Naive thymus-derived CD4-positive, alpha-beta T cell (primary cell): ENCODE data around the gene CDCA5. TPM values are rescaled to one million over a fixed set of nuclear protein-coding genes. Genes with fewer than 3 reads are reported as not detected.
A peak's percentile ranks its signal among the peaks of the same experiment; 100 is the strongest.

ENCODE experiments used
- ATAC-seq: fragments of 150-1000 bp; cut with Tn5 transposase; 2 replicates; pipeline ENCODE4 v1.10.0; 2021; ENCODE audit warnings: mild to moderate bottlenecking, moderate library complexity
- CTCF ChIA-PET: fragments of 350-600 bp; sonication (Branson Sonifier 250); formaldehyde crosslinking; loops from one replicate; lab custom pipeline; 2021; ENCODE audit warnings: antibody characterized with exemption; lab: Charles Lee
- POLR2A ChIA-PET: fragments of 350-600 bp; sonication (Branson Sonifier 250); formaldehyde crosslinking; loops from one replicate; lab custom pipeline; 2021; ENCODE audit warnings: antibody characterized with exemption, inconsistent platforms; lab: Charles Lee
- DNase-seq, 9 donors: peaks; one replicate each; pipeline versions ENCODE4 v3.0.0 to v3.0.0-alpha.2; 2020 to 2022; ENCODE audit warnings: mixed read lengths in 1 of 9
- H3K27ac ChIP-seq: one replicate; pipeline ENCODE4 v1.7.0; 2013; ENCODE audit warnings: mild to moderate bottlenecking, low read depth, low read length, moderate library complexity
- H3K27me3 ChIP-seq, 2 donors: one replicate each; pipeline ENCODE4 v1.7.0; 2013; ENCODE audit warnings: low read length in 2 of 2, mild to moderate bottlenecking in 2 of 2, moderate library complexity in 2 of 2; ENCODE audit not compliant: control insufficient read depth in 2 of 2, insufficient read depth in 2 of 2
- H3K36me3 ChIP-seq, 3 experiments: 1 replicate in 2 of 3; 2 replicates in 1 of 3; pipeline ENCODE4 v1.7.0; 2013; ENCODE audit warnings: low read length in 3 of 3, mild to moderate bottlenecking in 3 of 3, moderate library complexity in 1 of 3; ENCODE audit not compliant: insufficient read depth in 3 of 3, control insufficient read depth in 2 of 3
- H3K4me1 ChIP-seq, 2 donors: one replicate each; pipeline ENCODE4 v1.7.0; 2013; ENCODE audit warnings: low read length in 2 of 2, mild to moderate bottlenecking in 2 of 2, moderate library complexity in 1 of 2; ENCODE audit not compliant: control insufficient read depth in 2 of 2, insufficient read depth in 2 of 2
- H3K4me3 ChIP-seq: 2 replicates; pipeline ENCODE4 v1.7.0; 2013; ENCODE audit warnings: mild to moderate bottlenecking, low read length
- H3K9me3 ChIP-seq, 3 experiments: 1 replicate in 2 of 3; 2 replicates in 1 of 3; pipeline ENCODE4 v1.7.0; 2013; ENCODE audit warnings: low read length in 3 of 3; ENCODE audit not compliant: control insufficient read depth in 2 of 3
- H3K27ac Mint-ChIP-seq, 9 donors: one replicate each; pipeline ENCODE4 v1.8.0; 2020 to 2022; ENCODE audit warnings: mixed read lengths in 9 of 9, mild to moderate bottlenecking in 8 of 9, moderate library complexity in 5 of 9, inconsistent platforms in 2 of 9
- H3K27me3 Mint-ChIP-seq, 5 donors: one replicate each; pipeline ENCODE4 v1.8.0; 2021 to 2022; ENCODE audit warnings: mixed read lengths in 5 of 5, mild to moderate bottlenecking in 1 of 5
- H3K36me3 Mint-ChIP-seq, 5 donors: one replicate each; pipeline ENCODE4 v1.8.0; 2020 to 2022; ENCODE audit warnings: mixed read lengths in 5 of 5, mild to moderate bottlenecking in 3 of 5, inconsistent platforms in 1 of 5
- H3K4me1 Mint-ChIP-seq, 7 donors: one replicate each; pipeline ENCODE4 v1.8.0; 2020 to 2022; ENCODE audit warnings: mixed read lengths in 7 of 7, mild to moderate bottlenecking in 3 of 7, inconsistent platforms in 1 of 7
- H3K4me3 Mint-ChIP-seq, 10 donors: one replicate each; pipeline ENCODE4 v1.8.0; 2020 to 2022; ENCODE audit warnings: mild to moderate bottlenecking in 10 of 10, mixed read lengths in 10 of 10, moderate library complexity in 6 of 10, inconsistent platforms in 2 of 10
- H3K9me3 Mint-ChIP-seq, 11 donors: one replicate each; pipeline ENCODE4 v1.8.0; 2020 to 2022; ENCODE audit warnings: mixed read lengths in 11 of 11, mild to moderate bottlenecking in 4 of 11, inconsistent platforms in 1 of 11, moderate library complexity in 1 of 11
- intact Hi-C, 2 donors: fragments of 100-400 bp; cut with micrococcal nuclease; formaldehyde crosslinking; loops; one replicate each; pipeline ENCODE4 v1.15.1; 2023
- polyA plus RNA-seq, 2 donors: library from polyadenylated mRNA; unstranded; fragments of 300-500 nt; fragmentation: Illumina TruSeq; gene quantifications; one replicate each; pipeline ENCODE4 v1.2.3, GENCODE V29; 2021
- total RNA-seq, 6 experiments: library from RNA in 5 of 6; stranded (reverse) in 5 of 6; gene quantifications; 1 replicate in 5 of 6; 2 replicates in 1 of 6; pipeline ENCODE4 v1.2.3 and lab custom pipeline; 2021 to 2026

CDCA5 gene
- total and polyA plus RNA-seq, 7 experiments from 2014 or later, result 0.31 to 68.1 (median 0.73) TPM

DNA sequence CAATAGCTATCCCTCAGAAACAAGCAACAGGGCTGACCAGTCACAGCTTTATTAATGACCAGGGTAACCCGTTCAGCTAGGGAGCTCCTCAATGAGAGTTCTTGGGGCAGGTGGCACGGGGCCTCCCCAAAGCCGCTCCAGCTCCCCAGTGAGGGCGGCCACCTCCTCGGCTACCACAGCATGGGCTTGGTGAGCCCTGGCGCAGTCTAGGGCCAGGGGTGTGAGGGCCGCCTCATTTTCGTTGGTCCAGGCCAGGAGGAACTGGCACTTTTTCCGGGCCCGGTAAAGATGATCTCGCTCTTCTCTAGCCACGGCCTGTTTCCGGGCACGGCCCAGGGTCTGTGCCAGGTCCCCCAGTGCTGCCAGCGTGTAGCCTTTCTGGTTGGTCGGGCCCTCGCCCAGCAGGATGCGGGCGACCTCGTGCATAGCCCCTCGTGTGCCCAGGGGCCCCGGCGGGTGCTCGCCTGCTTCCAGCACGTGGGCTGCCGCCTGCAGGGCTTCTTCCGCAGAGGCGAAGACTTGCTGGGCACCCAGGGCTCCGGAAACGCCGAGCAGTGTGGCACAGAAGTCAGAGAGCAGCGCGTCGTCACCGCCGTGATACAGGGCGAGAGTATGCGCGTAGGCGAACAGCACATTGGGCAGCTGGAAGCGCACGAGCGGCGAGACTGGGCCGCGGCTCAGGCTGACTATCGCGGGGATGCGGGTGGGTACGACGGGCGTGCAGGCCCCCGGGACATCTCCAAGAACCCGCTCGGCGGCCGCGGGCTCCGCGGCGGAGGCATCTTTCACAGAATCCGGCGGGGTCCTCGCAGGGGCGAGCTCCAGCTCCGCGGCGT lies 32.7 kb upstream of the CDCA5 start:
- H3K4me3 Mint-ChIP-seq, result peak overlapping the region; percentile 90 to 95 (median 92)
- ATAC-seq (peak; percentile 12), DNase-seq (peak in 8 of 9 donors; percentile 50 to 71 (median 64))
- ChIA-PET POLR2A (interaction anchor here (0.6 to 9.9 kb wide), 20 partner anchors 13 to 372 kb away, joined by 3 to 237 read pairs (median 4); partner anchors contain the start of genes MEN1, RASGRP2, SAC3D1 and SF1), CTCF (interaction anchor here (0.6 to 1.7 kb wide), 8 partner anchors 12 to 165 kb away, joined by 3 to 5 read pairs (median 3); partner anchors contain the start of gene ARL2)
- intact Hi-C loops, result loop anchor here (1.0 to 10.0 kb wide), 19 partner anchors 18 to 499 kb away; partner anchors contain the start of genes ATG2A (in 2 of the 2), CDCA5 (in 2 of the 2), RASGRP2 (in 2 of the 2) and SF1 (in 2 of the 2)
- H3K27me3 Mint-ChIP-seq, result no peaks in the 10 kb centered on the region
- H3K36me3 Mint-ChIP-seq, result peaks cover 0 to 24% (median 19%) of the 10 kb centered on the region in 5 donors
- H3K4me1 Mint-ChIP-seq, result peaks cover 19 to 70% (median 51%) of the 10 kb centered on the region in 7 donors
- peak overlapping the region; percentile 86 to 100 (median 93) for H3K27ac Mint-ChIP-seq
- H3K9me3 Mint-ChIP-seq, result peaks cover 0 to 2% (median 0%) of the 10 kb centered on the region in 11 donors
- Histone ChIP-seq H3K9me3 (no peaks in the 10 kb centered on the region), H3K27ac (peak overlapping the region; percentile 87), H3K36me3 (peaks cover 16 to 41% (median 19%) of the 10 kb centered on the region in 3 experiments), H3K4me1 (peaks cover 28 to 37% of the 10 kb centered on the region in 2 donors), H3K4me3 (peak overlapping the region; percentile 92), H3K27me3 (no peaks in the 10 kb centered on the region)

DNA sequence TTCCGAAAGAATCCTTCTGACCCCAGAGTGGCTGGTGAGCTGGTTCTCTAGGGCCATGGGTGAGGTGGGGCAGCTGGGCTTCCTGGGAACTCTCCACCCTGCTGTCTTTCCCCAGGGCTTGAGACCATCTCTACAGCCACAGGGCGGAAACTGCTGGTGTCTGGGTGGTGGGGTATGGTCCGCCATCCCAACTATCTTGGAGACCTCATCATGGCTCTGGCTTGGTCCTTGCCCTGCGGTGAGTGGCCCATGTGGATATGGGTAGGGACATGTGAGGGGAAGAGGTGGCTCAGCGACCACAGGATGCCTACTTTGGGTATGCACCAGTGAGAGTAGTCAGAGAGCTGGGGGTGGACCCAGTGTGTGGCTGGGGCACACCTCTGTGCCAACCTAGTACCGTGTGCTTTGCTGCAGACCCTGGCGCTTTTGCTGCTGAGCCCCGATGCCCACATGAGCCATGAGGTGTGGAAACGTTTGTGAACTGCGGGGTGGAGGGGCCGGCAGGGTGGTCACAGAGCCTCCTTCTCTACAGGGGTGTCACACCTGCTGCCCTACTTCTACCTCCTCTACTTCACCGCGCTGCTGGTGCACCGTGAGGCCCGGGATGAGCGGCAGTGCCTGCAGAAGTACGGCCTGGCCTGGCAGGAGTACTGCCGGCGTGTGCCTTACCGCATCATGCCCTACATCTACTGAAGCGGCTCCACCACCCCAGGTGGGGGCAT lies 31.7 kb upstream of the CDCA5 start:
- Mint-ChIP-seq H3K27me3 (no peaks in the 10 kb centered on the region), H3K27ac (peak overlapping the region in 7 of 9 donors; percentile 25 to 100 (median 60)), H3K4me3 (peak overlapping the region; percentile 20 to 95 (median 52)), H3K4me1 (peaks cover 17 to 70% (median 53%) of the 10 kb centered on the region in 7 donors), H3K9me3 (peaks cover 0 to 2% (median 0%) of the 10 kb centered on the region in 11 donors), H3K36me3 (peaks cover 0 to 19% (median 15%) of the 10 kb centered on the region in 5 donors)
- Histone ChIP-seq H3K27me3 (no peaks in the 10 kb centered on the region), H3K4me1 (peaks cover 31 to 37% of the 10 kb centered on the region in 2 donors), H3K36me3 (peaks cover 13 to 35% (median 14%) of the 10 kb centered on the region in 3 experiments), H3K27ac (peak overlapping the region; percentile 87), H3K9me3 (no peaks in the 10 kb centered on the region), H3K4me3 (no peak overlapping the region)
- intact Hi-C loops, result loop anchor here (2.0 to 10.0 kb wide), 5 partner anchors 89 to 371 kb away; partner anchors contain the start of genes RASGRP2 (in 2 of the 2), CDC42EP2 (in 1 of the 2), SF1 (in 1 of the 2) and SNX15 (in 1 of the 2)
- ATAC-seq, result no peak
- ChIA-PET CTCF (interaction anchor here (1.7 kb wide), 1 partner anchor 103 kb away, joined by 4 read pairs; no protein-coding TSS in a partner anchor), POLR2A (interaction anchor here (0.6 to 9.9 kb wide), 10 partner anchors 13 to 252 kb away, joined by 3 to 237 read pairs (median 4); partner anchors contain the start of genes SAC3D1, SYVN1 and VPS51)
- no peak for DNase-seq

DNA sequence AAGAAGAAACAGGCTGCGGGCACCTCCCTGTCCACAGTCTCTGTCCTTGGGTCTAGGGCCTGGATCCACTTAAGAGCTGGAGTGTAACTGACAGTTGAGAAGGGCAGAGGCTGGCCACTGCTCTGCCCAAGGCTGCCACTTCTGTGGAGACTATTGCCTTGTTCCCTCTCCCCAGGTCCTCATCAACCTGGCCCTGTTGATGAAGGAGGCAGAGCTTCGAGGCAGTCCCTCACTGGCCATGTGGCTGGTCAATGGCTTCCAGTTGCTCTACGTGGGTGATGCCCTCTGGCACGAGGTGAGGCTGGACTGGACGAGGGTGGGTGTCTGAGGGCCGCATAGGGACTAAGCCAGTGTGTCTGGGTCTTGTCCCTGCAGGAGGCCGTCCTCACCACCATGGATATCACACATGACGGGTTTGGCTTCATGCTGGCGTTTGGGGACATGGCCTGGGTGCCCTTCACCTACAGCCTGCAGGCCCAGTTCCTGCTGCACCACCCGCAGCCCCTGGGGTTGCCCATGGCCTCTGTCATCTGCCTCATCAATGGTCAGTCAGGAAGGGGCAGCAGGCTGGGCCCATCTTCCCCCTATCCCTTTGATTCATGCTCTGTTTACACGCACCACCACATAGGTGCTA lies 30.8 kb upstream of the CDCA5 start:
- Mint-ChIP-seq H3K4me3 (peak overlapping the region in 5 of 10 donors; percentile 29 to 97 (median 89)), H3K4me1 (peaks cover 17 to 68% (median 50%) of the 10 kb centered on the region in 7 donors), H3K27ac (peak overlapping the region in 6 of 9 donors; percentile 36 to 100 (median 78)), H3K27me3 (no peaks in the 10 kb centered on the region), H3K9me3 (peaks cover 0 to 2% (median 0%) of the 10 kb centered on the region in 11 donors), H3K36me3 (peaks cover 0 to 13% (median 11%) of the 10 kb centered on the region in 5 donors)
- CTCF ChIA-PET, result interaction anchor here (1.1 kb wide), 1 partner anchor 17 kb away, joined by 4 read pairs; no protein-coding TSS in a partner anchor
- DNase-seq (no peak), ATAC-seq (no peak)
- Histone ChIP-seq H3K27me3 (no peaks in the 10 kb centered on the region), H3K27ac (peak overlapping the region; percentile 17), H3K9me3 (no peaks in the 10 kb centered on the region), H3K4me3 (no peak overlapping the region), H3K4me1 (peaks cover 33 to 39% of the 10 kb centered on the region in 2 donors), H3K36me3 (peaks cover 5 to 28% (median 7%) of the 10 kb centered on the region in 3 experiments)
- intact Hi-C loops, result loop anchor here (5.0 to 10.0 kb wide), 4 partner anchors 72 to 398 kb away; partner anchors contain the start of genes CDC42EP2 (in 1 of the 2), RASGRP2 (in 1 of the 2) and SAC3D1 (in 1 of the 2)
- POLR2A ChIA-PET, result interaction anchor here (0.5 to 7.5 kb wide), 11 partner anchors 7 to 431 kb away, joined by 3 to 98 read pairs (median 4); partner anchors contain the start of genes ARL2, FAU, MRPL49 and SAC3D1

DNA sequence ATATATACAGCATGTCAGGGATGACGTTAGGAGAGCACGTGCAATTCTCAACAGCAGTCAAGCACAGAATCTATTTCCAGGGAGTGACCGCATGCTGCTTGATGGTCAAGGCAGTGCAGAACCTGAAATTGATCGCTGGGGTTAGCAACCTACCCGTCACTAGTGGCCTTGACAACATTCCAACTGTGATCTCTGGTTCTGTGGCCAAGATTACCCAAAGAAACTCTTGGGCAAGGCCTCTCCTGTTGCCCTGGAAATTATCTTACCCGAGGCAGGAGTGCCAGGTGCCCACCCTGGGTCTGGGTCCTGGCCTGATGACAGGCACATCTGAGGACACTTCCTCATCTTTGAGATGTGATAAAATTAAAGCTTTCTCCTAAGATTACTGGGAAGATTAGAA lies 30.0 kb upstream of the CDCA5 start:
- peaks cover 0 to 2% (median 0%) of the 10 kb centered on the region in 11 donors for H3K9me3 Mint-ChIP-seq
- H3K27me3 Mint-ChIP-seq, result no peaks in the 10 kb centered on the region
- ATAC-seq (no peak), DNase-seq (no peak)
- ChIA-PET CTCF (interaction anchor here (0.9 to 4.1 kb wide), 3 partner anchors 7 to 24 kb away, joined by 3 to 48 read pairs (median 4); partner anchors contain the start of genes FAU and MRPL49), POLR2A (interaction anchor here (0.5 to 7.5 kb wide), 8 partner anchors 8 to 431 kb away, joined by 3 to 98 read pairs (median 6); partner anchors contain the start of genes ARL2, FAU, MRPL49 and SYVN1)
- Histone ChIP-seq H3K27me3 (no peaks in the 10 kb centered on the region), H3K27ac (peak overlapping the region; percentile 74), H3K4me1 (peaks cover 33 to 39% of the 10 kb centered on the region in 2 donors), H3K4me3 (no peak overlapping the region), H3K9me3 (no peaks in the 10 kb centered on the region), H3K36me3 (peaks cover 4 to 28% (median 4%) of the 10 kb centered on the region in 3 experiments)
- peak overlapping the region; percentile 31 to 97 (median 88) for H3K4me3 Mint-ChIP-seq
- peaks cover 0 to 12% (median 11%) of the 10 kb centered on the region in 5 donors for H3K36me3 Mint-ChIP-seq
- peaks cover 17 to 64% (median 46%) of the 10 kb centered on the region in 7 donors for H3K4me1 Mint-ChIP-seq
- peak overlapping the region; percentile 41 to 100 (median 84) for H3K27ac Mint-ChIP-seq
- intact Hi-C loops, result loop anchor here (5.0 to 10.0 kb wide), 4 partner anchors 72 to 398 kb away; partner anchors contain the start of genes CDC42EP2 (in 1 of the 2), RASGRP2 (in 1 of the 2) and SAC3D1 (in 1 of the 2)

DNA sequence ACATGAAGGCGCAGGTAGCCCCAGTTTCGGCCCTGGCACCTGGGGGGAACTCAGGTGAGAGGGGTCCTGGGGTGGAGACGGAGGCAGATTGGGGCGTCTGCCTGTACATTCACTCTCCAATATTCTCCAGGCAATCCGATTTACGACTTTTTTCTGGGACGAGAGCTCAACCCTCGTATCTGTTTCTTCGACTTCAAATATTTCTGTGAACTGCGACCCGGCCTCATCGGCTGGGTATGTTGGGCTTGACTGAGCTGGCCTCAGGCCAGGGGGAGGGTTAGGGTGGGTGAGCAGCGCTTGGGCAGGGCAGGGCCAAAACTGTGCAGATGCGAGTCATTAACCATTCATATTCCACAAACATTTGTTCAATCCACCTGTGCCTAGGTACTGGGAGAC lies 29.5 kb upstream of the CDCA5 start:
- no peaks in the 10 kb centered on the region for H3K9me3 Mint-ChIP-seq
- H3K4me3 Mint-ChIP-seq, result peak overlapping the region; percentile 83 to 97 (median 89)
- H3K4me3 ChIP-seq, result peak overlapping the region; percentile 83
- ATAC-seq, result no peak
- H3K4me1 Mint-ChIP-seq, result peaks cover 17 to 59% (median 41%) of the 10 kb centered on the region in 7 donors
- peaks cover 33 to 39% of the 10 kb centered on the region in 2 donors for H3K4me1 ChIP-seq
- peak overlapping the region; percentile 76 to 100 (median 84) for H3K27ac Mint-ChIP-seq
- H3K36me3 ChIP-seq, result peaks cover 0 to 27% (median under 1%) of the 10 kb centered on the region in 3 experiments
- no peaks in the 10 kb centered on the region for H3K9me3 ChIP-seq
- CTCF ChIA-PET, result interaction anchor here (0.7 to 4.1 kb wide), 4 partner anchors 8 to 31 kb away, joined by 3 to 48 read pairs (median 3); partner anchors contain the start of genes FAU and MRPL49
- H3K27me3 ChIP-seq, result no peaks in the 10 kb centered on the region
- H3K27me3 Mint-ChIP-seq, result no peaks in the 10 kb centered on the region
- H3K36me3 Mint-ChIP-seq, result peaks cover 0 to 8% (median 6%) of the 10 kb centered on the region in 5 donors
- H3K27ac ChIP-seq, result peak overlapping the region; percentile 74
- POLR2A ChIA-PET, result interaction anchor here (1.0 to 7.5 kb wide), 7 partner anchors 8 to 369 kb away, joined by 4 to 98 read pairs (median 8); partner anchors contain the start of genes ARL2, FAU, MRPL49 and RASGRP2
- no peak for DNase-seq
- intact Hi-C loops, result loop anchor here (5.0 to 10.0 kb wide), 4 partner anchors 71 to 399 kb away; partner anchors contain the start of genes CDC42EP2 (in 1 of the 2), RASGRP2 (in 1 of the 2) and SAC3D1 (in 1 of the 2)
